ENCODE data around the gene ZNF593OS.

Gene ZNF593OS

GRCh38 chr1:26126321-26127084 is 45.1 kb downstream of the ZNF593OS start:
- DNase-seq (ENCODE audit: low spot score) = no peak

- DNase-seq (ENCODE audit: low spot score) = no peak
Measured at GRCh38 chr1:26125946-26126320, 45.7 kb downstream of the ZNF593OS start.

- no peak for DNase-seq (ENCODE audit: low spot score)
Measured at GRCh38 chr1:26125382-26125781, 46.2 kb downstream of the ZNF593OS start.

GRCh38 chr1:26124418-26125331 is 47.0 kb downstream of the ZNF593OS start:
- DNase-seq (ENCODE audit: low spot score) = no peak

DNA sequence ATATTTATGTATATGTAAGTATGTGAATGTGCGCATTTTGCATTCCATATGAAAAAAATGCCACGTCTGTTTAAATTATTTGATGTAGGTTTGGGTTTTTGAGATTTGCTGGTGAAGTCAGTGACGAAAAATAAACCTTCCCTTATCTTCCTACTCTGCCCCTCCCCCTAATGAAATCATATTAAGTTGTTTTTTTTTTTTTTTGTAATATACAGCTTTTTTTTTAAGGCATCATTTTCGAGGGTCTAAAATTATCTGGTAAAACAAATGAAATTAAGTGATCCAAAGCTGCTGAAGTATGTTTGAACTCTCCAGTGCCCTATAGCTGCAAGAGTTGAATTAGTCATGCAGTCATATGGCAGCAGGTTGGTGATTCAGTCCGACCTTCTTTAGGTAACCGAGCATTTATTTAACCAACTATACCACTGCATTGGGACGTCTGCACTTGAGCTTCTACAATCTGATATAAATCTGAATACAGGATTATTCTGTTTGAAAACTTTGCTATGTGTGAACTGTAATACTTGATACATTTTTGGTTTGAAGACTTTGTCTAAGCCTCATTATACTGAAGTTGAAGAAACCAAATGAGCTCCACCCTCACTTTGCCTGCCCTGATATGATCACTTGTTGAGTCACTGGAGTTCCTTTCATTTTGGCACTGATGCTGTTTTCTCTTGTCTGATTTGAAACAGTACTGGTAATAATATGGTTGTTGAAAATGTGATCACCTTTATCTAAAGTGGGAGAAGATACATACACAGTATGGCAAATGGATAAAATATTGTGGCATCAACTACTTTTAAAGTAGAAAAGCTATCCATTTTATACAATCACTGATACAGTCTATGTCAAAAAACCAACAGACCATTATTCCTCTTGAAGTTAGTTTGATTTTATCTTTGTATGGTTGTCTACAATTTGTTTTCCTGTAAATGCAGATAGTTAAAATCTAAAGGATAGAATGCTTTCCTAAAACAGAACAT is 48.4 kb downstream of the ZNF593OS start:
- no peak for DNase-seq (ENCODE audit: low spot score)

DNA sequence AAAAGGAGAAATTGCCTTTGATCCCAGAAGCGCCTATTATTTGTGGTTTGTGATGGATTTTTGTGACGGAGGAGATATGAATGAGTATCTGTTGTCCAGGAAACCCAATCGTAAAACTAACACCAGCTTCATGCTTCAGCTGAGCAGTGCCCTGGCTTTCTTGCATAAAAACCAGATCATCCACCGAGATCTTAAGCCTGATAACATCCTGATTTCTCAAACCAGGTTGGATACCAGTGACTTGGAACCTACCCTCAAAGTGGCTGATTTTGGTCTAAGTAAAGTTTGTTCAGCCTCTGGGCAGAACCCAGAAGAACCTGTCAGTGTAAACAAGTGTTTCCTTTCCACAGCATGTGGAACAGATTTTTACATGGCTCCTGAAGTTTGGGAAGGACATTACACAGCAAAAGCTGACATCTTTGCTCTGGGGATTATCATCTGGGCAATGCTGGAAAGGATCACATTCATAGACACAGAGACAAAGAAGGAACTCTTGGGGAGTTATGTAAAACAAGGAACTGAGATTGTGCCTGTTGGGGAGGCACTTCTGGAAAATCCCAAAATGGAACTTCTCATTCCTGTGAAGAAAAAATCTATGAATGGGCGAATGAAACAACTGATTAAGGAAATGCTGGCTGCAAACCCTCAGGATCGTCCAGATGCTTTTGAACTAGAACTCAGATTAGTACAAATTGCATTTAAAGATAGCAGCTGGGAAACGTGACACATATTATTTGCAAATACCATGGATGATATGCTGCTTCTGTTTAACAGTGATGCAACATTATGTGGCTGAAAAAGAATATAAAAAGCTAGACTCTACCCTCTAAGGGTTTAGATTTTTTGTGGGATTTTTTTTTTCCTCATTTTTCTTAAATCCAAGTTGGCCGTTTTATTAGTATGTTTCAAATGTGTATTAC is 49.5 kb downstream of the ZNF593OS start:
- no peak for DNase-seq (ENCODE audit: low spot score)

- no peak for DNase-seq (ENCODE audit: low spot score)
Measured at GRCh38 chr1:26119892-26120608, 51.6 kb downstream of the ZNF593OS start.

All from globus pallidus (tissue), 1 donor.